ENCODE data around the gene TJAP1.
A peak's percentile ranks its signal among the peaks of the same experiment; 100 is the strongest.

TJAP1 gene

GRCh38 chr6:43477235-43478007 lies at the start of gene TJAP1:
TJAP1 (plus strand) TSS chr6:43477570; CDS start chr6:43499002, 21,432 bp downstream.
- peak; percentile 100 for DNase-seq
- ATAC-seq, result peak; percentile 100

- no peak for ATAC-seq
- DNase-seq, result no peak
These were observed 49.2 kb upstream of the TJAP1 start for GRCh38 chr6:43428112-43428570.

- DNase-seq (no peak), ATAC-seq (no peak)
These were observed 48.5 kb upstream of the TJAP1 start for GRCh38 chr6:43428874-43429273.

GRCh38 chr6:43432009-43432945 lies 45.1 kb upstream of the TJAP1 start:
- ATAC-seq, result no peak

GRCh38 chr6:43433148-43433547 lies 44.2 kb upstream of the TJAP1 start:
- ATAC-seq (no peak), DNase-seq (no peak)

More at GRCh38 chr6:43432009-43432945, 45.1 kb upstream of the TJAP1 start:
- no peak for DNase-seq

- ATAC-seq, result no peak
- DNase-seq, result no peak
These were observed 43.1 kb upstream of the TJAP1 start for GRCh38 chr6:43434001-43434840.

GRCh38 chr6:43434943-43435342 lies 42.4 kb upstream of the TJAP1 start:
- DNase-seq, result no peak
- ATAC-seq, result no peak

GRCh38 chr6:43435682-43436437 lies 41.5 kb upstream of the TJAP1 start:
- DNase-seq (no peak), ATAC-seq (no peak)

- DNase-seq, result no peak
- ATAC-seq, result peak; percentile 17
These were observed 40.6 kb upstream of the TJAP1 start for GRCh38 chr6:43436577-43437282.

- ATAC-seq, result no peak
These were observed 39.7 kb upstream of the TJAP1 start for GRCh38 chr6:43437700-43438099.

GRCh38 chr6:43442935-43443334 lies 34.4 kb upstream of the TJAP1 start:
- ATAC-seq (no peak), DNase-seq (no peak)

More at GRCh38 chr6:43437700-43438099, 39.7 kb upstream of the TJAP1 start:
- no peak for DNase-seq

GRCh38 chr6:43444036-43444435 lies 33.3 kb upstream of the TJAP1 start:
- DNase-seq (no peak), ATAC-seq (no peak)

GRCh38 chr6:43444582-43444981 lies 32.8 kb upstream of the TJAP1 start:
- no peak for ATAC-seq
- no peak for DNase-seq

- no peak for DNase-seq
- no peak for ATAC-seq
These were observed 31.8 kb upstream of the TJAP1 start for GRCh38 chr6:43445576-43445975.

GRCh38 chr6:43447604-43448003 lies 29.8 kb upstream of the TJAP1 start:
- ATAC-seq (no peak), DNase-seq (no peak)

- DNase-seq (no peak), ATAC-seq (no peak)
These were observed 28.5 kb upstream of the TJAP1 start for GRCh38 chr6:43448916-43449315.

GRCh38 chr6:43450699-43451131 lies 26.7 kb upstream of the TJAP1 start:
- ATAC-seq (no peak), DNase-seq (no peak)

- ATAC-seq (no peak), DNase-seq (no peak)
These were observed 26.0 kb upstream of the TJAP1 start for GRCh38 chr6:43451348-43451747.

GRCh38 chr6:43451939-43452338 lies 25.4 kb upstream of the TJAP1 start:
- DNase-seq, result no peak
- no peak for ATAC-seq

GRCh38 chr6:43452896-43453295 lies 24.5 kb upstream of the TJAP1 start:
- DNase-seq, result no peak

GRCh38 chr6:43453831-43454230 lies 23.5 kb upstream of the TJAP1 start:
- DNase-seq (no peak), ATAC-seq (no peak)

More at GRCh38 chr6:43452896-43453295, 24.5 kb upstream of the TJAP1 start:
- ATAC-seq, result no peak

All from stimulated activated naive CD8-positive, alpha-beta T cell treated with anti-CD3 and anti-CD28 coated beads, Interleukin-15, Interleukin-2, amounts not matched to agents 100 U/mL and 50 U/mL, for 24 hours (primary cell).